Activated naive CD8-positive, alpha-beta T cell treated with anti-CD3 and anti-CD28 coated beads for 36 hours (primary cell): Measurements from ENCODE around the gene TICAM1. TPM values are rescaled to one million over a fixed set of nuclear protein-coding genes. Genes with fewer than 3 reads are reported as not detected.
A peak's percentile ranks its signal among the peaks of the same experiment; 100 is the strongest.

Experiments used
- DNase-seq: peaks from one replicate; pipeline ENCODE4 v3.0.0; 2021
- H3K27ac Mint-ChIP-seq: one replicate; pipeline ENCODE4 v1.8.0; 2022; ENCODE audit warnings: mild to moderate bottlenecking, moderate library complexity, mixed read lengths
- H3K27me3 Mint-ChIP-seq: one replicate; pipeline ENCODE4 v1.8.0; 2022; ENCODE audit warnings: mild to moderate bottlenecking, mixed read lengths
- H3K36me3 Mint-ChIP-seq: one replicate; pipeline ENCODE4 v1.8.0; 2021; ENCODE audit warnings: mild to moderate bottlenecking, mixed read lengths
- H3K4me1 Mint-ChIP-seq: one replicate; pipeline ENCODE4 v1.8.0; 2021; ENCODE audit warnings: mixed read lengths
- H3K4me3 Mint-ChIP-seq: one replicate; pipeline ENCODE4 v1.8.0; 2022; ENCODE audit warnings: mild to moderate bottlenecking, moderate library complexity, mixed read lengths
- H3K9me3 Mint-ChIP-seq: one replicate; pipeline ENCODE4 v1.8.0; 2022; ENCODE audit warnings: mixed read lengths
- total RNA-seq, 2 experiments: library from RNA; stranded (reverse); gene quantifications; one replicate each; pipeline ENCODE4 v1.2.3, GENCODE V29; 2021

Gene TICAM1
- total RNA-seq, 2 experiments from 2014 or later, result 18.4 to 19.5 TPM

GRCh38 chr19:4774136-4774535 is 57.4 kb downstream of the TICAM1 start:
- no peak overlapping the region for H3K4me3 Mint-ChIP-seq
- DNase-seq, result no peak
- H3K36me3 Mint-ChIP-seq, result no peaks in the 10 kb centered on the region
- H3K27me3 Mint-ChIP-seq, result peaks cover 32% of the 10 kb centered on the region
- no peaks in the 10 kb centered on the region for H3K9me3 Mint-ChIP-seq
- H3K27ac Mint-ChIP-seq, result no peak overlapping the region
- H3K4me1 Mint-ChIP-seq, result no peaks in the 10 kb centered on the region

DNA sequence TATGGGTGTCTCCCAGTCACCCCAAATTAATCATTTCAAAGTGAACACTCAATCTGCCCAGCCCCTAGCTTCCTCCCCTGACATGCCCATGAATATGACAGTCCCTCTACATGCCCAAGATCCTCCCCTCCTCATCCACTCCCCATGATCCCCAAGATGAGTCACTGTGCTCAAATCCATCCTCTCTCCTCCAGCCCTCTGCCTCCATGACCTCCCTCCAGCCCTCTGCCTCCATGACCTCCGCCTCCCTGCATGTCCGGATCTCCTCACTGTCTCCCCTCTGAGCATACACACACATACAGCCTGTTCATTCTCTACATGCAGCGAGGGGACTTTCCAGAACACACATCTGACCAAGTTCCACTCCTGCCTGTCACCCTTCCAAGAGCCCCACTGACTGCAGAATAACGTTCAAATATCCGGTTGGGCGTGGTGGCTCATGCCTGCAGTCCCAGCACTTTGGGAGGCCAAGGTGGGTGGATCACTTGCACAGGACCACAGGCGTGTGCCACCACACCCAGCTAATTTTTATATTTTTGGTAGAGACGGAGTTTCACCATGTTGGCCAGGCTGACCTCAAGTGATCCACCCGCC is 58.4 kb downstream of the TICAM1 start:
- Mint-ChIP-seq H3K27me3 (peaks cover 28% of the 10 kb centered on the region), H3K9me3 (no peaks in the 10 kb centered on the region), H3K27ac (no peak overlapping the region), H3K36me3 (no peaks in the 10 kb centered on the region), H3K4me3 (no peak overlapping the region), H3K4me1 (no peaks in the 10 kb centered on the region)
- DNase-seq, result no peak

DNA sequence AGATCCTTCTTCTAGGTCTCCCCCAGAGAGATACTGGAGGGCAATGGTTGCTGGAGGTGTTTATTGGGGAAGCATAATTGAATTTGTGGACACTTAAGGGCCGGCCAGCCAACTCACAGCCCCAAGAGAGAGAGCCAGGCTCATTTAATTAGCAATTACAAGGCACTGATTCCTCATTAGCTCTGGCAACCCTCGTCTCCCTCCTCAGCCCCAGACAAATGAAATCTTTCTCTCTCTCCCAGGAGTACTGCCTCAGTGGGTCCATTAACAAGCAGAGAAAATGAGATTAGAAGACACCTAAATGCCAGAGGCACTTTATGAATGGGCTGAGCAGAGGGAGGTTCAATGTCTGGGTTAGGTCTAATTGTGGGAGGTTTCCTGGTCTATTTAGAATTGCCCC is 58.9 kb downstream of the TICAM1 start:
- no peak overlapping the region for H3K27ac Mint-ChIP-seq
- H3K36me3 Mint-ChIP-seq, result no peaks in the 10 kb centered on the region
- no peaks in the 10 kb centered on the region for H3K4me1 Mint-ChIP-seq
- H3K27me3 Mint-ChIP-seq, result peaks cover 28% of the 10 kb centered on the region
- DNase-seq, result no peak
- H3K4me3 Mint-ChIP-seq, result no peak overlapping the region
- no peaks in the 10 kb centered on the region for H3K9me3 Mint-ChIP-seq

DNA sequence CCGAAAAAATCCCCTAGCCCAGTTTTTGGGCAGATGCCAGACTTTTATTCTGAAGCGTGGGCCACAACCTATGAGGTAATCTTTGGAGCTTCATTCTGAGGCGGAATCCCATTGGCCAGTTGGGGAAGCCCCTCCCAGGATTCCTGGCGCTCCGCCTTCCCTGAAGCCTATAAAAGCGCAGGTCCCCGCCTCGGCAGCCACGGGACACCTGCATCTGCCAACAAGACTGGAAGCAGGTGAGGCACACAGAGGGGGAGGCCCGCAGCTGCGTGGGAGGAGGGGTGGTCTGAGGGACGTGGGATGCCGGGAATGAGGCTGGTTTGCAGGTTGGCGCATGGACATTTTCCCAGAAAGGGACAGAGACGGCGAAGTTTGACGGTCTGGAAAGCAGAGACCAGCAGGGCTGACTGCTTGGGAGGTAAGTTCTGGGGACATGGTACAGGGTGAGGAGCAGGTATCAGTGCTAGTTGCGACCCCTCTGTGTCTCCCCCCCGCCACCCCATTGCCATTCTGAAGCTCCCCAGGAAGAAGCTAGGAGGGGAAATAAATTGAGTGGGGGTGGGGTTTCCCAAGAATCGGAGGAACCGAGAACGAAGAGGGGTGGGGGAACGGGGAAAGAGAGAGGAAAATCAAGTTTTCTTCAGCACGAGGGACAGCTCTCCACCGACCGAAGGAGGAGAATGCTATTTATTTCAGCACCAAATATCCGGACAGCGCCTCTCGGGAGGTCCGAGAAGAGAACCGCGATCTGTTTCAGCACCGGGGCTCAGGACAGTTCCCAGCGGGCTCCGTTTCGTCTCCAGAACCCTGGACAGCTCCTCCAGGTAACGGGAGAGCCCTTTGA is 62.4 kb downstream of the TICAM1 start:
- Mint-ChIP-seq H3K27me3 (peaks cover 30% of the 10 kb centered on the region), H3K4me3 (no peak overlapping the region), H3K4me1 (no peaks in the 10 kb centered on the region), H3K9me3 (no peaks in the 10 kb centered on the region), H3K27ac (no peak overlapping the region), H3K36me3 (no peaks in the 10 kb centered on the region)
- peak; percentile 80 for DNase-seq

Other genes with a start within 250 kb of the TICAM1 start
- 10 to 100 TPM; 10.7 to 11.3 TPM for gene TNFAIP8L1, start 192.2 kb downstream of the TICAM1 start, total RNA-seq
- gene MYDGF, start 161.4 kb downstream of the TICAM1 start, total RNA-seq, result 10 to 100 TPM; 59.2 to 65.8 TPM
- gene DPP9, start 107.9 kb downstream of the TICAM1 start, total RNA-seq, result 10 to 100 TPM; 71.7 to 72.3 TPM
- 10 to 100 TPM; 21.8 to 22.5 TPM for gene FEM1A, start 40.0 kb downstream of the TICAM1 start, total RNA-seq
- gene PLIN3, start 36.0 kb upstream of the TICAM1 start, total RNA-seq, result 10 to 100 TPM; 14.6 to 14.7 TPM
- gene ARRDC5, start 71.2 kb upstream of the TICAM1 start, total RNA-seq, result under 1 TPM in 1 of 2 experiments, not detected in 1; 0.12 TPM
- gene UHRF1, start 77.8 kb upstream of the TICAM1 start, total RNA-seq, result 100 to 1,000 TPM; 244 to 245 TPM
- 10 to 100 TPM; 29.4 to 31.3 TPM for gene KDM4B, start 137.4 kb upstream of the TICAM1 start, total RNA-seq